ENCODE data around the gene PRKAA2. TPM values are rescaled to one million over a fixed set of nuclear protein-coding genes. Genes with fewer than 3 reads are reported as not detected.
A peak's percentile ranks its signal among the peaks of the same experiment; 100 is the strongest.
"Not testable (repeated sequence)": the region's sequence is repeated elsewhere in the genome, so short reads cannot be mapped to it uniquely, and the experiment has no call there.

The PRKAA2 gene
- 3.9 and 4.0 TPM in 2 replicates for total RNA-seq (2021)
- long read RNA-seq, full-length matches to known transcripts, result 37 of 46 reads
- long read RNA-seq, partial matches to known transcripts, result 2 of 46 reads
- long read RNA-seq, other reads (novel, unspliced or antisense), result 7 of 46 reads

- H3K56ac ChIP-seq (ENCODE audit: insufficient read length, low read depth, low read length), result no peak within 1 kb of the TSS
- H3K18ac ChIP-seq (ENCODE audit: insufficient read length, low read depth, low read length), result peak within 1 kb of the TSS; percentile 87
- peaks cover 2% of the 10 kb centered on the region; the same call in 1 of the 2 replicates for H3K27me3 ChIP-seq (ENCODE audit: insufficient read depth, low read length)
- TF ChIP-seq CTCF (conservative IDR thresholded peaks at IDR 0.05), result no peak
- no peaks in the 10 kb centered on the region for H3K9me3 ChIP-seq (ENCODE audit: control insufficient read depth, low read depth, low read length)
- no peaks in the 10 kb centered on the region for H4K20me1 ChIP-seq (ENCODE audit: control insufficient read depth, insufficient read depth, insufficient read length)
- H4K91ac ChIP-seq (ENCODE audit: insufficient read length, low read depth, low read length), result no peak within 1 kb of the TSS
- peak within 1 kb of the TSS; percentile 87 to 96 for H3K4me3 Mint-ChIP-seq
- no peak within 1 kb of the TSS for H2AK5ac ChIP-seq (ENCODE audit: insufficient read length, low read length)
- no peak within 1 kb of the TSS for H3K4ac ChIP-seq (ENCODE audit: low read depth, low read length)
- 0 out of 2 replicates have a peak within 1 kb of the TSS, but pooled peaks have one; percentile 26 for H3K14ac ChIP-seq (ENCODE audit: insufficient read depth, low read length)
- H3K79me2 ChIP-seq (ENCODE audit: insufficient read depth, low read length), result peaks cover 3% of the 10 kb centered on the region; the same call in 1 of the 2 replicates
- no peaks in the 10 kb centered on the region for H3K36me3 Mint-ChIP-seq (ENCODE audit: insufficient read depth in 1 of 3, low read depth in 3 of 3)
- H3K23ac ChIP-seq (ENCODE audit: insufficient read length, low read depth, low read length), result no peak within 1 kb of the TSS
- H2BK20ac ChIP-seq (ENCODE audit: low read depth, low read length, poor library complexity, severe bottlenecking), result no peak within 1 kb of the TSS
- H3K23me2 ChIP-seq (ENCODE audit: insufficient read length, low read depth, low read length, poor library complexity, severe bottlenecking), result peaks cover 12% of the 10 kb centered on the region
- H3K4me1 Mint-ChIP-seq, result peaks cover 15 to 23% of the 10 kb centered on the region in 2 experiments
- no peaks in the 10 kb centered on the region for H3K79me1 ChIP-seq (ENCODE audit: insufficient read depth, low read depth, low read length, poor library complexity, severe bottlenecking)
- peak within 1 kb of the TSS; percentile 77 for H3K4me2 ChIP-seq (ENCODE audit: insufficient read depth, insufficient read length, low read length)
- no peak within 1 kb of the TSS for H2BK12ac ChIP-seq (ENCODE audit: insufficient read length, low read depth, low read length)
- peak; percentile 65 for DNase-seq
- no CpG with 5 or more reads among the region's 103 CpGs for WGBS (ENCODE audit: extremely low coverage, insufficient read length, low lambda C conversion rate)
- peak within 1 kb of the TSS; percentile 67 for H3K9ac ChIP-seq (ENCODE audit: extremely low read depth, insufficient read length, low read length)
- H3T11ph ChIP-seq (ENCODE audit: low read length), result no peak within 1 kb of the TSS
- no peak within 1 kb of the TSS for H3K27ac ChIP-seq (ENCODE audit: insufficient read length, low read depth, low read length)
- H3K27ac Mint-ChIP-seq, result peak within 1 kb of the TSS; percentile 72 to 91 (median 90); a peak in 4 of 7 replicates
- no peak within 1 kb of the TSS for H4K8ac ChIP-seq (replicated peaks; ENCODE audit: insufficient read length, low read depth, low read length)
- no peaks in the 10 kb centered on the region; a peak in 1 of 5 replicates for H3K9me3 Mint-ChIP-seq
- H3K4me1 ChIP-seq (ENCODE audit: insufficient read depth, low read length), result no peaks in the 10 kb centered on the region
- no peak within 1 kb of the TSS for H2BK5ac ChIP-seq (ENCODE audit: insufficient read length, low read length)
- H3K27me3 Mint-ChIP-seq (ENCODE audit: low read depth), result peaks cover 48% of the 10 kb centered on the region
- H4K5ac ChIP-seq (ENCODE audit: insufficient read length, low read depth, low read length), result no peak within 1 kb of the TSS
- no peak within 1 kb of the TSS for H2BK120ac ChIP-seq (ENCODE audit: low read depth, low read length, poor library complexity, severe bottlenecking)
- no peak within 1 kb of the TSS for H2BK15ac ChIP-seq (ENCODE audit: low read depth, low read length)
- H2AFZ ChIP-seq (ENCODE audit: low read length), result no peak within 1 kb of the TSS
Observed at GRCh38 chr1:56644919-56645676, at the start of gene PRKAA2. Gene PRKAA2, plus strand, starts transcription at chr1:56645314. Its CDS starts 74 bp downstream, at chr1:56645388.

GRCh38 chr1:56595397-56596191, 49.5 kb upstream of the PRKAA2 start:
- H4K5ac ChIP-seq (ENCODE audit: insufficient read length, low read depth, low read length); H4K91ac ChIP-seq (ENCODE audit: insufficient read length, low read depth, low read length); H3K27ac Mint-ChIP-seq; H4K20me1 ChIP-seq (ENCODE audit: control insufficient read depth, insufficient read depth, insufficient read length); H3K79me1 ChIP-seq (ENCODE audit: insufficient read depth, low read depth, low read length, poor library complexity, severe bottlenecking); H3K4me1 ChIP-seq (ENCODE audit: insufficient read depth, low read length); H2AK5ac ChIP-seq (ENCODE audit: insufficient read length, low read length); DNase-seq; H3K4me2 ChIP-seq (ENCODE audit: insufficient read depth, insufficient read length, low read length); H3K4ac ChIP-seq (ENCODE audit: low read depth, low read length); H3K27me3 ChIP-seq (ENCODE audit: insufficient read depth, low read length); H3K27ac ChIP-seq (ENCODE audit: insufficient read length, low read depth, low read length); H2BK15ac ChIP-seq (ENCODE audit: low read depth, low read length); H3T11ph ChIP-seq (ENCODE audit: low read length); H3K4me1 Mint-ChIP-seq; H3K14ac ChIP-seq (ENCODE audit: insufficient read depth, low read length); H2AFZ ChIP-seq (ENCODE audit: low read length); H2BK5ac ChIP-seq (ENCODE audit: insufficient read length, low read length); H3K56ac ChIP-seq (ENCODE audit: insufficient read length, low read depth, low read length); H3K23ac ChIP-seq (ENCODE audit: insufficient read length, low read depth, low read length); H2BK12ac ChIP-seq (ENCODE audit: insufficient read length, low read depth, low read length); H3K36me3 Mint-ChIP-seq (ENCODE audit: insufficient read depth in 1 of 3, low read depth in 3 of 3); H3K23me2 ChIP-seq (ENCODE audit: insufficient read length, low read depth, low read length, poor library complexity, severe bottlenecking); H2BK120ac ChIP-seq (ENCODE audit: low read depth, low read length, poor library complexity, severe bottlenecking); H3K9me3 ChIP-seq (ENCODE audit: control insufficient read depth, low read depth, low read length); H3K18ac ChIP-seq (ENCODE audit: insufficient read length, low read depth, low read length); H3K27me3 Mint-ChIP-seq (ENCODE audit: low read depth); H3K9ac ChIP-seq (ENCODE audit: extremely low read depth, insufficient read length, low read length); H3K4me3 Mint-ChIP-seq; H3K79me2 ChIP-seq (ENCODE audit: insufficient read depth, low read length); H4K8ac ChIP-seq (replicated peaks; ENCODE audit: insufficient read length, low read depth, low read length): not testable (repeated sequence)
- H3K9me3 Mint-ChIP-seq, result peaks cover 12 to 14% of the 10 kb centered on the region in 2 experiments
- WGBS (ENCODE audit: extremely low coverage, insufficient read length, low lambda C conversion rate), result no CpG with 5 or more reads among the region's 5 CpGs
- H2BK20ac ChIP-seq (ENCODE audit: low read depth, low read length, poor library complexity, severe bottlenecking), result peak overlapping the region; percentile 93

All from H9 (cell line).